ELR (cell line): ENCODE results near the gene FTO.

Experiments used
- DNase-seq: peaks from one replicate; pipeline ENCODE4 v3.0.0-alpha.2; 2015; ENCODE audit warnings: low read depth

The FTO gene

DNA sequence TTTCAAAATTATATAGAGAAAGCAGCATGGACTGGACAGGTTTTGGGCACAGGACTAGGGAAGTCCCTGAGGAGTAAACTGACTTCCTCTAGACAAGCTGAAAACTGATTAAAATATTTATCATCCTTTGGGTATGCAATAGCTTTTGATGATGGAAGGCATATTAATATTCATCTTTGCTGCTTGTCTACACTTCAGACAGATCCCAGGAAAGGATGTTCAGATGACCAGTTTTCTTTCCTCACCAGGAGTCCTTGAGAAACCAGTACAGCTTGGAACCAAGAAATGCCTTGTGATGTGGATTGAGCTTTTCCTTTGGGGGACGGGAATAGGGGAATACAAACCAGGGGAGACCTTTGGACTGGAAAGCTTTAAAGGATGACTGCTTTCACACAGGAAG lies 195.5 kb downstream of the FTO start:
- DNase-seq: no peak

DNA sequence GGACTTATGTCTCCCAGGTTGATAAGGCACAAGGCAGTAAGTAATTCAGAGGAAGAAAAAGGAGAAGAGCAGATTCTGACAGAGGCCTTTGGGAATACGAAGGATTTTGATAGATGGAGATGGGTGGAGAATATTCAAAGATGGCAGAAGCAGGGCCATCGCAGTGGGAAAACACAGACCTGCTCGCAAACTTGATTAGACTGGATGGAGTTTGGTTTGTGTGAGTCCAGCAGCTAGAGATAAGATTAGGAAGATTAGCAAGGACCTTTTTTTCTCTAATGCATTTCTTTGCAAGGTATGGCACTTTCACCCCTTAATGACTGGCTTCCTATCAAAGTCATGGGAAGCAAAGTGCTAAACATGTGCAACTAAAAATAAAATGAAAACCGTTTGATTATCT lies 196.7 kb downstream of the FTO start:
- no peak for DNase-seq

DNA sequence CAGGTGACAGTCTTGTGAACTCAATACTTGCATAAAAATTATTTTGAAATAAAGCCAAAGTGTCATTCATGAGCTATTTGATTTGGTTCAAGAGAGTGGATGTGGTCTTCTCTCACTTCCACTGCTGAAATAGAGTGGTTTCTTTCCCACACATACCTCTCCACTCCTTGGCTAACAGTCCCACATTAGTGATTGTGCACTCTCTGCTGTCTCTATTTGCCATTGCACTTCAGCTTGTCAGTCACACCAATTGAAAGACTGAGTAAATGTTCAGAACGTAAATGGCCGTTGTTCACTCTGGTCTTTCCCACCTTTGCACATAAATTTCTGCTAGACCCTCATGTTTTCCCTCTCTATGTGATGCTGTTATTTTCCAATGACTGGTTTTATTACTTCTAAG lies 197.5 kb downstream of the FTO start:
- no peak for DNase-seq

DNA sequence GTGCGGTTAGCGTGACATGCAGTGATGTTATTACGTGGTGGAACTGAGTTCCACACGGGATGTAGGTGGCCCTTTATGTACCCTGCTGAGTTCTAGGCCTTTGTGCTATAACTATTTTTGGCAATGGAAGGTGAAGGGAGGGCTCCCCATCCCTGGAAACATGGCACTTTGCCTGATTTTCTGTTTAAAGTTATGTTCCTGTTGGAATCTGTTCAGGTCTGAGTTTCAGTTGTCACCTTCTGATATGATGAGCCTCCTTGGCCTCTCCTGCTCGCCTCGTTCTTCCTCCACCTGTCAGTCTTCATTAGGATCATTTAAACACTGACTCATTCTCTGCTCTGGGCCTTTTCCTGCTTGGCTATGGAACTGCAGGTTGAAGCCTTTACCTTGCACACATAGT lies 200.6 kb downstream of the FTO start:
- DNase-seq: no peak

- DNase-seq: no peak
Observed at GRCh38 chr16:53905028-53905427, 201.1 kb downstream of the FTO start.

DNA sequence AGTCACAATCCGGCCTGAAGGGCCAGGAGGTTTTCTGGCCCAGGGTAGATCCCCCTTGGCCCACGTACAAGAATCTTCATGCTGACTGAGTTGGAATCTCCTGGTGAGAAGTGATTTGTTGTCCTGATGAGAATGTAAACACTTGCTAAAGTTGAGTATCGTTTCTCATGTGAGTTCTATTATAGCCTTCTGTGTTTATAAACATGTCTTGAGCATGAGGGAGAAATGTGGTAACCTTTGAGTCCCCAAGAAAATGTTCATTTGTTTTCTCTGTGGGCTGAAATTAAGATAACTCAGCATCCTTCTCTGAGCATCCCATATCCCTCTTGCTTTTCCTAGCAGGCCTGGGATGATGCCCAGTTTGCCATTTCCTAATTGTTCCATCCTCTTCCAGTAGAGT lies 204.8 kb downstream of the FTO start:
- DNase-seq: no peak

DNA sequence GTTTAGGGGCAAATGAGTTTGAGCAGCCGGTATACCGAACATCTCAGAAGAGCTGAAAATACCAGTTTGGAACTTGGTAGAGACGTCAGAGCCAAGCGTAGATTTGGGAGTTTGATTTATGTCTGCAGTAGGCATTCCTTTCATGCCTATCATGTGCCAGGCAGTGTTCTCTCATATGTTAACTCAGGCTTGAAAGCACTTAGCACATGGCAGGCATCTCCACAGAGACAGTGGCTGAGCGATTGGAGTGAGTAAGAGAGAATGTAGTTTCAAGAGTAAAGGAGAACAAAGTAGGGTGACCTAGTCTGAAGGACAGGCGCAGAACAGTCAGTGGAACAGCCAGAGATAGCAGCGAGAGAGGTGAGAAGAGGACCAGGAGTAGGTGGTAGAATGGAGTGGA lies 207.0 kb downstream of the FTO start:
- DNase-seq: no peak

GRCh38 chr16:53911513-53911912 lies 207.6 kb downstream of the FTO start:
- DNase-seq: no peak

GRCh38 chr16:53912155-53912554 lies 208.2 kb downstream of the FTO start:
- DNase-seq: no peak

DNA sequence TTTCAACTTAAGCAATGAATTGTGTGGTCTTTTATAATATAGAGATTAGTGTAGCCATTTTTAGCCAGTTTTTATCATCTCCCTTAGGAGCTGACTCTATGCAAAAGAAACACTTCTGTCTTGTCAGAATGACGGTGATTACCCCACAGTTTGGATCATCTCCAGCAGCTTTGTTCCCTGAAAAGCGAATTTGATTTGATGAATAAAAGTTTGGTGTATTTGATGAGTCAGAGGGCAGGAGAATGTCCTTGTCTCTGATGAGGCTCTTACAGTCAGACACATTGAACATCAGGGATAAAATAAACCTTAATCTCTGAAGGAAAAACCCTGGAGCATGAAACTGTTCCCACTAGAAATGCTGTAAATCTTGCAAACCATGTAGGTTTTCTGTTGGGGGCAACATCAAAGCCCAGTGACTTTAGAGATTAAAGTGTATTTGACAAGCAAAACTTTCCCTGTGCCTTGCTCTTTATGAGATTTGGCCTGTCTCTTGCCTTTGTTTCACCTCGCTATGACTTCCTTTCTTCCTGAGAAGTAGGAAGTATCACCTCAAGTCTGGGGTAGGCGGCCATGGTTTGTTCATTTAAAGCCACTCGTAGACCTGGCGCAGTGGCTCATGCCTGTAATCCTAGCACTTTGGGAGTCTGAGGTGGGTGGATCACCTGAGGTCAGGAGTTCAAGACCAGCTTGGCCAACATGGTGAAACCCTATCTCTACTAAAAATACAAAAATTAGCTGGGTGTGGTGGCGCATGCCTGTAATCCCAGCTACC lies 209.3 kb downstream of the FTO start:
- peak; percentile 69 for DNase-seq

DNA sequence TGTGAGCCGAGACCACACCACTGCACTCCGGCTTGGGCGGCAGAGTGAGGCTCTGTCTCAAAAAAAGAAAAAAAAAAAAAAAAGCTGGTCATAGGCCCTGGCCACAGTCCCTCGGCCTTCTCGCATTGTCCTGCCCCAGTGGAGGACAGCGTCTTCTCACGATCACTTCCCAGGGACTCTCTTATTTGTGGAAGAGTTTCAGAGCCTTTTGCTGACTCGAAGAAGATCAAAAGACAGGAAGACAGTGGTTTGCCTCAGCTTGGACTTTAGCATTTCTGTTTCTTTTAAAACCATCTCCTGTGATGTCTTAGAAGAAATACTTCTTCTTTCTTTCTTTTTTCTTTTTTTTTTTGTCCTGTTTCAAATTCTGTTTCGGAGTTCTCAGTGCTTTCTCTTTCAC lies 210.0 kb downstream of the FTO start:
- DNase-seq: no peak

- no peak for DNase-seq
Observed at GRCh38 chr16:53914736-53915135, 210.8 kb downstream of the FTO start.

- DNase-seq: no peak
Observed at GRCh38 chr16:53915452-53916160, 211.7 kb downstream of the FTO start.

GRCh38 chr16:53920988-53921387 lies 217.0 kb downstream of the FTO start:
- DNase-seq: no peak

GRCh38 chr16:53922067-53922806 lies 218.3 kb downstream of the FTO start:
- peak; percentile 8 for DNase-seq

DNA sequence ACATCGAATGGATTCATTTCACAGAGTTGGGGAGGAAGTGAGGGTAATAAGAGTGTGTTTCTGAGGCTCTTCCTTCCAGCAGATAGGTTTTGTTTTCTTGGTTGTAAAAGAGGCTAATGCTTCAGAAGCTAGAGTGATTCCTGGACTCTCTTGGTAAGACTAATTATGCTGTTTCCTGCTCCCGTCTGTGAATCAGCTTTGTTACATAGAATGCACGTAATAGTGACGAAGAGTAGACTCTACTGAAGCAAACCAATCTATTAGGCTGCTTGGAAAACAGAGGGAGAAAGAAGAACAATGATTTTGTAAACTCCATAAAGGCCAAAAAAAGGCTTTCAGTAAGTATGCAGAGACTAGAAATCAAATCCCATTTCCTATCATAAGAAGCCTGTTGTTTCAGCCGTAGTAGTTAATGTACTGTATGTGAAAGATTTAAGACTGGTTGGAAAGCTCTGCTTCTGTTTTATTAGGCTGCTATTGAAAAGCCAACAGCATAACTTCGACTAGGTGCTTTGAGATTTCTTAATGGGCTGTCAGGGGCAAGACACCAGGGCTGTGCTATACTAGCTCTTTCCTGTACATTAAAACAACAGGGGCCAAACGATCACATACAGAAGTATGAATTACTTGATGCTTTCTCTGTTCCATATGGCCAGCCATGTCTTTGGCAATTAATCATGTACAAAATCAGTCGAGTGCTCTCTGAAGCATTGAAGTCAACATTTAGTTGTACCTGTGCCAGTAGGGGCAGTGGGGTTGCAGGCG lies 219.0 kb downstream of the FTO start:
- DNase-seq: no peak

GRCh38 chr16:53924331-53925106 lies 220.6 kb downstream of the FTO start:
- DNase-seq: no peak

- no peak for DNase-seq
Observed at GRCh38 chr16:53925107-53925410, 221.1 kb downstream of the FTO start.

DNA sequence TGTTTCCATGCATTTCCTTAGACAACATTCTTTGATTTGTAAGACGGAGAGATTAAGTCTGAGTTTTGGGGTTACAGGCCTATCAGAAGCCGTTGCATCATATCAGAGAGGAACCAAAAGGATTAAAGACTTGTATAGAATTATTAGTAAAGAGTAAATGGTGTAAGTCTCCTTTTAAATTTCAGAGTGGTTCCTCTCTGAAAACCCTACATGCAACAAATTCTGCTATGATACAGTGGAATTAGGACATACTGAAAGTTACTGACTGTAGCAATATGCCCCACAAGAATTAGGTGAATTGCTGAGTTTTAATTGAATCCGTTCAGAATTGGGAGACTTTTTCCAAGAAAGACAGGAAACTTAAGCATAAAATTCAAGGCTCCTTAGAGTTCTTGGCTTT lies 221.6 kb downstream of the FTO start:
- DNase-seq: no peak

- no peak for DNase-seq
Observed at GRCh38 chr16:53926209-53926608, 222.3 kb downstream of the FTO start.

- no peak for DNase-seq
Observed at GRCh38 chr16:53932975-53933374, 229.0 kb downstream of the FTO start.

- no peak for DNase-seq
Observed at GRCh38 chr16:53933407-53933806, 229.5 kb downstream of the FTO start.
